NCI-H774 (cell line): Measurements from ENCODE around the gene FAM47E.

ENCODE experiments used
- DNase-seq: peaks from one replicate; lab custom pipeline; 2025; lab: John Stamatoyannopoulos, UW

Gene FAM47E

GRCh38 chr4:76251441-76252270, at the start of gene FAM47E:
FAM47E (plus strand) TSS chr4:76251721; CDS start chr4:76251747, 26 bp downstream.
- peak; percentile 93 for DNase-seq

GRCh38 chr4:76203541-76203940, 48.0 kb upstream of the FAM47E start:
- DNase-seq = no peak

DNA sequence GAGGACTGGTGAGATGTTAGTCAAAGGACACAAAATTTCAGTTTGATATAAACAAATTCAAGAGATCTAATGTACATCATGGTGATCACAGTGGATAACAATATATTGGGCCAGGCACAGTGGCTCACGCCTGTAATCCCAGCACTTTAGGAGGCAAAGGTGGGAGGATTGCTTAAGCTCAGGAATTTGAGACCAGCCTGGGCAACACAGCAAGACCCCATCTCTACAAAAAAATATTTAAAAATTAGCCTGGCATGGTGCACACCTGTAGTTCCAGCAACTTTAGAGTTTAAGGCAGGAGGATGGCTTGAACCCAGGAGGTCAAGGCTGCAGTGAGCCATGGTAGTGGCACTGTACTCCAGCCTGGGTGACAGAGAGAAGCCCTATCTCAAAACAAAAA, 46.6 kb upstream of the FAM47E start:
- DNase-seq = no peak

DNA sequence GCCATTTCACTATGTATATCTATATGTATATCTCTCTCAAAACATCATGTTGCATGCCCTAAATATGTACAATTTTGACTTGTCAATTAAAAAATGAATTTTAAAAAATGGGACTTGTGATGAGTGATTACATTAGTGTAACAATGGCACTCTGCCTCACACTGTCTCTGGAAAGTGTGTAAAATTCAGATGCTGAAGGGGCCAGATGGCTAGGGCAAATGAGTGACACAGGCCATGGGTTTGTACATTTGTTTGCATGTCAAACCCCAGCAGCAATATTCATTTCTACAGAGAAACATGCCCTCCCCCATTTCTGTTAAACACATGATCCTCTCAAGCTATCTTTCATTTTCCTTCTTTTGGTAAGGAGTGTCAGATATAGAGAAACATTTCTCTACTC, 46.0 kb upstream of the FAM47E start:
- no peak for DNase-seq

- DNase-seq = no peak
These were observed 45.1 kb upstream of the FAM47E start for GRCh38 chr4:76206222-76206942.

- DNase-seq = no peak
These were observed 44.0 kb upstream of the FAM47E start for GRCh38 chr4:76207549-76207948.

DNA sequence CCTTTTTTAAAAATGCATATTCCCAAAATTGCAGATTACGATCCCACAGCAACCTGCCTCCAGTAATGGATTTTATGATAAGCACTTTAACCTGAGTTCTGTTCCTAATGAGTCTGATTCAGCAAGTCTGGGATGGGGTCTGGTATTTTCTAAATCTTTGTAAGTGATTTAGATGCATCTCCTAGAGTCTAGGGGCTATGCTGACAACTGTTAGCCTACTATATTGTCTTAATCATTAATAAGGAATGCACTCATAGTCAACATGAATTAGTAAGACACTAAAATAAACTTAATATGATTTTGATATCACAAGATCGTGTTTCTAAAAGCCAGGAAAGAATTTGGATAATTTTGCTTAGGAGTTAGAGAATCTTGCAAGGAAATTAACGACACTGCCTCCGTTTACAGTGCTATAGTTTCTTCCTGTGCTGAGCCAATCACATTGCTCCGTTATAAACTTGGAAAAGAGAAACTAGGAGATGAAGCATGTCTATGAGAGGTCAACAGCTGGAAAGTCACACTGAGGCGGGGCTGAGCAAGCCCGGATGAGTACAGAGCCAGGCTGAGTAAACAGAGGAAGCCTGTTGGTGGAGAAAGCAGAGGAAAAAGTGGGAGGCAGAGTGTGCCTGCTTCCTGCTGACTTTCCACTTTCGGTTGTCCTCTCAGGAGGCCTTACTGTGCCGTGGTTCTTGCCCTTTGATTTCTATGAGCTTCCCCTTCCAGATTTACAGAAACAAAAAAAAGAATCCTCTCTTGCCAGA, 43.3 kb upstream of the FAM47E start:
- peak; percentile 45 for DNase-seq

- DNase-seq = no peak
These were observed 41.6 kb upstream of the FAM47E start for GRCh38 chr4:76209881-76210280.

DNA sequence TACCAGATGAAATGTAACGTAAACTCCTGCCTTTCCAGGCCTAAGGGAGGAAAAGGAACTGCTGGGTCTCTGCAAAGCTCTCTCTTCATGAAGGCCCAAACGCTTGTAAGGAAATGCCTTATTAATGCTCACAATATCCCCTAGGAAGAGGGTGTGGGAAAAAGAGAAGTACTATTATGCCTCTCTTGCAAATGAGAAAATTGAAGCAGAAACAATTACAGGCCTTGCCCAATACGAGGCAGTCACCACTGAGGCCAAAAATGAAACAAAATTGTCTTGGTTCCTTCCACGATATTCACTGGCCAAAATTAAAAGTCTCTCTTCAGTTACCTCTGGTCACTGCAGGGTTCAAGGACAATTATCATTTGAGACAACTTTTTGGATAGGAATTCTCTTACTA, 41.1 kb upstream of the FAM47E start:
- DNase-seq = no peak

GRCh38 chr4:76211769-76212708, 39.5 kb upstream of the FAM47E start:
- DNase-seq = no peak

GRCh38 chr4:76212851-76213414, 38.6 kb upstream of the FAM47E start:
- no peak for DNase-seq

GRCh38 chr4:76213415-76214176, 37.9 kb upstream of the FAM47E start, which contains the start of gene SCARB2:
SCARB2 (minus strand) TSS chr4:76213824; CDS start chr4:76213543, 281 bp downstream.
- peak; percentile 81 for DNase-seq

GRCh38 chr4:76214177-76214675, 37.3 kb upstream of the FAM47E start:
- DNase-seq = no peak

DNA sequence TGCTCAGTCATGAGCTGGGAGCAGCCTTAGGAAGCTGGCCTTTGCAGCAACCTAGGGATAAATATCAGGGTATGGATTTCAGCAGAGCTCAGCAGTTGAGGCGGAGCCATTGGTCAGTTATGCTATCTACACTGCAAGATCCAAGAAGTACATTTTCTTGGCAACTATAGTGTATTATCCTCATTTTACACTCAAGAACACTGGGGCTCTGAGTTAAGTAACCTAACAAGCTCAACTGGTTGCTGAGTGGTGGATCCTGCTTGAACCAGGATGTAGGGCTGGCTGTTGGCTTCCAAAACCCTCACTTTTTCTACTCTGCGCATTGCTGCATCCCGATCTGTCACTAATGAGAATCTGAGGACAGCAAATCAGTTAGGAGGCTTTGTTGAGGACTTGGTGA, 36.4 kb upstream of the FAM47E start:
- no peak for DNase-seq

DNA sequence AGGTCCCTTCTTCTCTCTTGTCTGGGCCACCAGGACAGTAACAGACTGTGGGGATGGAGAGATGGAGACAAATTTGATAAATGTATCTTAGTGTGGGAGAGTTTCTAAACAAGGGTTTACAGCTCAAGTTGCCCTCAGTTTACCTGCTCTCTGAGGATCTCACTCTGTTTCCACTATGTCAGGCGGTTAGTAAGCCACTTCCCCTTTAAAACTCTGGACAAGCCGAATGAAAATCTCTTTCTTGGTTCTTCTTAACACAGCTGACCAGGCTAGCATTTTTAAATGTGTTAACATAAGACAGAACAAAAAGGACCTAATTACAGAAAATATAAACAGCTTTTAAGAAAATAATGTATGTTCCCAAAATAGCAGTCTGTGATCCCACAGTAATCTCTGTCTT, 35.0 kb upstream of the FAM47E start:
- DNase-seq = no peak

- DNase-seq = no peak
These were observed 34.3 kb upstream of the FAM47E start for GRCh38 chr4:76216975-76217814.

DNA sequence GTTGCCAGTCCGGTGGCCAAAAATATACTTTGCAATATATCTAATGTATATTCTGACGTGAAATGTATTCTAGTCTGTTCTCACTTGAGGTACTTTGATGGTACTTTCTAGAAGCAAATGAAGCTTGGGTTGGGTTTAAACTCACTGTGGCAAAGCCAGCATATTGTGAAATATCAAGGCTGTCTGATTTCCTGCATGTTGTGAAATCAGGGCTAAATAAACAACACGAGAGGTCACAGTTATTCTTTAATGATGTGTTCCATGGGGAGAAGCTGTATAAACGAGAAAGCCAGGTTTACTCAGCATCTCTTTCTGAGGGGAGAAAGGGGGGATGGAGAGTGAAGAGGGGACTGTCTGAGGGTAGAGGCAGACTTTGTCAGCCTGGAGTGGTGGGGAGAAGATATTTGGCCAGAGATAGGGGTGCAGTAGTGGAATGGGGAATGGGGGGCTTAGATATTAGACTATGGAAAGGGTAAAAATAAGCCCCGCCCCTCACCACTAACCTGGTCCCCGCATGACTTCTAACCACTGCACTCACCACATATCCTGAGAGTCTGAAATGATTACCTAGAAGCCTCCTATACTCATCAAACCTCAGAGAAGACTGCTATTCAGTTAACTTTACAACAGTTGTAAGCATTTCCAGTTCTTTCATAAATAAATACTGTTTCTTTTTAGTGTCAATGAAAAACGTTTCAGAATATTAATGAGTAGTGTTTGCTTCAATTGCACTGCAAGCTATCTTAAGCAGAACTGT, 32.0 kb upstream of the FAM47E start:
- no peak for DNase-seq

- no peak for DNase-seq
These were observed 27.4 kb upstream of the FAM47E start for GRCh38 chr4:76224171-76224570.
